ENCODE results near the gene ZFP92. TPM values are rescaled to one million over a fixed set of nuclear protein-coding genes. Genes with fewer than 3 reads are reported as not detected.

The ZFP92 gene
- total RNA-seq, 1 donor from 2014 or later = 1.9 TPM

GRCh38 chrX:153408221-153408721, 3.0 kb upstream of the ZFP92 start:
- DNase-seq = no peak

- no peak for DNase-seq
These were observed 2.4 kb upstream of the ZFP92 start for GRCh38 chrX:153408871-153409351.

- DNase-seq = no peak
These were observed 1.7 kb upstream of the ZFP92 start for GRCh38 chrX:153409414-153410101.

GRCh38 chrX:153410373-153410772, 899 bp upstream of the ZFP92 start:
- DNase-seq = no peak

GRCh38 chrX:153410888-153411254, 401 bp upstream of the ZFP92 start:
- DNase-seq = no peak

GRCh38 chrX:153411988-153412574, 809 bp downstream of the ZFP92 start:
- DNase-seq = no peak

- DNase-seq = no peak
These were observed 1.8 kb downstream of the ZFP92 start for GRCh38 chrX:153412746-153413720.

- no peak for DNase-seq
These were observed 2.5 kb downstream of the ZFP92 start for GRCh38 chrX:153413731-153414130.

GRCh38 chrX:153414856-153415510, 3.7 kb downstream of the ZFP92 start:
- no peak for DNase-seq

- DNase-seq = no peak
These were observed 5.6 kb downstream of the ZFP92 start for GRCh38 chrX:153416781-153417450.

- no peak for DNase-seq
These were observed 6.4 kb downstream of the ZFP92 start for GRCh38 chrX:153417637-153418036.

- no peak for DNase-seq
These were observed 9.8 kb downstream of the ZFP92 start for GRCh38 chrX:153420851-153421599.

GRCh38 chrX:153421856-153422255, 10.6 kb downstream of the ZFP92 start:
- DNase-seq = no peak

GRCh38 chrX:153423652-153424051, 12.4 kb downstream of the ZFP92 start:
- DNase-seq = no peak

GRCh38 chrX:153426204-153426603, 14.9 kb downstream of the ZFP92 start:
- no peak for DNase-seq

- DNase-seq = no peak
These were observed 19.5 kb downstream of the ZFP92 start for GRCh38 chrX:153430796-153431195.

- no peak for DNase-seq
These were observed 21.9 kb downstream of the ZFP92 start for GRCh38 chrX:153433161-153433680.

GRCh38 chrX:153433781-153434285, 22.6 kb downstream of the ZFP92 start:
- no peak for DNase-seq

GRCh38 chrX:153434801-153435200, 23.5 kb downstream of the ZFP92 start:
- no peak for DNase-seq

- DNase-seq = no peak
These were observed 24.6 kb downstream of the ZFP92 start for GRCh38 chrX:153435845-153436244.

Measured in occipital lobe (tissue), 2 donors.